Fibroblast of skin of left biceps (primary cell): ENCODE results near the gene B3GNT5.
"Not testable (repeated sequence)": the region's sequence is repeated elsewhere in the genome, so short reads cannot be mapped to it uniquely, and the experiment has no call there.

Source experiments
- DNase-seq, 2 experiments: peaks; one replicate each; pipeline ENCODE4 v3.0.0-alpha.2; 2013; ENCODE audit warnings: low read depth in 2 of 2

The B3GNT5 gene

DNA sequence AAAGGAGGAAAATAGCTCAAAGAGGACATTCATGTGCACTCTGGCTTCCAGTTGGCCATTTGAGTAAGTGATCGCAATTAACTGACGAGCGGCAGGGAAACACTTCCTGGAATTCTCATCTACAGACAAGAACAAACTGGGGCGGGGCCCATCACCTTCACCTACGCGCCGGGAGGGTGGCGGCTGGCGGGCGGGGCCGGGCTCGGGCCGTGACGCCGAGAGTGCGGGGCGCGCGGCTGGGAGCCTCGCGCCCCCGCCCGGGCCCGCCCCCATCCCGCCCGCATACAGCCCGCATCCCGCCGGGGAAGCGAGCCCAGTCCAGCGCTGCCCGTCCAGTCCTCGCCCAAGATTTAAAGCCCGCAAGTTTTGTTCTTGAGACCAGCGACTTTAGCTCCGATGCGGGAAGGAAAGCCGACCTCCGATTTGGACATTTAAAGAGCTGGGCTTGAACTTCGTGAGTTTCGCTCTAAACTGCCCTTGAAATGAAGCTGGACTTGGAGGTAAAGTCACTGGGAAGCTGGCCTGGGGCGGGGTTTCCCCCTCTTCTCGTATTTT lies at the start of gene B3GNT5:
Gene B3GNT5 (plus strand): TSS at position 281 of the 555 bp plus-strand sequence. CDS start 16,546 bp downstream, outside the sequence.
- no peak for DNase-seq

- no peak for DNase-seq
Measured at GRCh38 chr3:183203670-183204069, 49.4 kb upstream of the B3GNT5 start.

DNA sequence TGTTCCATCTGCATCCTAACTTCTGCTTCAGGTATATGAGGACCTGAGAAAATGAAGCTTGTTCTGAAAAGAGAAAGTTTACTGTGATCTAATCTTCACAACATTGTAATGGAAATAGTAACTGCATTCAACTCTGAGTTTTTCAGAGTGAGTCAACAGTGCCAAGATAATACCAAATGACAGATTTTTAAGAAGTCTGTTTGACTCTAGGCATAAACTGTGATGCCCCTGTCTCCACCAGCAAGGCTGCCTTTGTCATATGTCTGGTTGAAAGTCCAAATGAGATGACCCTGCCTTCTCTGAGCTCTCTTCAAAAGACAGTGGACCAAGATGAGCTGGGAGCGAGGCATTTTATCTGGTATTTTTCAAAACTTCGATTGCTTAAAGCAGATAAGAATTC lies 44.8 kb upstream of the B3GNT5 start:
- DNase-seq: no peak

GRCh38 chr3:183208800-183209199 lies 44.3 kb upstream of the B3GNT5 start:
- no peak for DNase-seq

GRCh38 chr3:183210341-183210740 lies 42.7 kb upstream of the B3GNT5 start:
- DNase-seq: no peak

DNA sequence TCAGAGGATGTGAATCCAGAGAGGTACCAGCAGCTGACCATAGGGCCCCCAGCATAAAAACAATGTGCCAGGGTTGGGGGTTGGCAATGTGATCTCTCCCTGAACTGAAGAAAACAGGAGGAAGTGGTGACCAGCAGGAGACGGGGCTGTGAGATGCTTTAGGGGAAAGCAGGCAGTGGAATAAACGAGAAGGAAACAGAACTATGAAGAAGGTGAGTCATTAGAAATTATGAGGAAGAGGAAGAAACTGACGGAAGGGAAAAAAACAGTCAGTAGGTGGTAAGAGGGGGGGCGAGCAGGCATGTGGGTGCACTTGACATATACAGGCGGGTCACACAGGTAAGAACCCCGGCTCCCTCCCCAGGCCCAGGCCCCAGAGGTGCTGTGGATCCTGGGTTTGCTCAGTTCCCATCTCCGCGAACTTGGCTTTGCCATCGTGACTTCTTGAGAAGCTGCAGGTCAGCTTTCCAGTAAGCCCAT lies 42.2 kb upstream of the B3GNT5 start:
- no peak for DNase-seq

DNA sequence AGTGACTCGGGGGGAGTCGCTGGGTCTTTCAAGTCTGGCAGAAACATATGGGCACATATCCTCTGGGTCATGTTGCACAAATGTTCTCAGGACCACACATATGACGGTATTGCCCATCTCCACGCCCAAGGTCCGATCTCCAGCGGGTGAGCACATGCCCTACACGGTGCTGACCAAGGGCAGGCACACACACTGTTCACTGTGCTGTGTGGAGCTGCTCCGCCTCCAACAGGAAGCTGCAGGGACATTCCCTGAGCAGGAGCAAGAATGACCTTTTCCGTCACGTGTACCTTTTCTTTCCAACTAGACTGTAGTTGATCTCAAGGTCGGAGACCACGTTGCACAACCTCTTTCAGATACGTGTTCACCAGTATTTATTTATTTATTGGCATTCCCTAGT lies 41.7 kb upstream of the B3GNT5 start:
- DNase-seq: no peak

DNA sequence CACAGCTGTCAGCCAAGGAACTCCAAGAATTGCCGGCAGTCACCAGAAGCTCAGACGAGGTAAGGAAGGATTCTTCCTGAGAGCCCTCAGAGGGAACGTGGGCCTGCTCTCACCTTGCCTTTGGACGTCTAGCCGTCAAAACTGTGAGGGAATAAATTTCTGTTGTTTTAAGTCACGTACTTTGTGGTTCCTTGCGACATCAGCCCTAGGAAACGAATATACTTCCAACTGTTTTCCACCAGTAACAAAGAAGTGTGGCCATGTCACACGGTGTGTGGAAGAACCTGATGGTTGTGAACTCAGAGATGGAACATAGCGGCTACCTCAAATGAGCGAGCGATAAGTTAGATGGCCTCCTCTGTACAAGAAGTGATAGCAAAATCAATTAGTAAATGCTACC lies 41.0 kb upstream of the B3GNT5 start:
- no peak for DNase-seq

GRCh38 chr3:183212565-183212964 lies 40.5 kb upstream of the B3GNT5 start:
- DNase-seq: no peak

DNA sequence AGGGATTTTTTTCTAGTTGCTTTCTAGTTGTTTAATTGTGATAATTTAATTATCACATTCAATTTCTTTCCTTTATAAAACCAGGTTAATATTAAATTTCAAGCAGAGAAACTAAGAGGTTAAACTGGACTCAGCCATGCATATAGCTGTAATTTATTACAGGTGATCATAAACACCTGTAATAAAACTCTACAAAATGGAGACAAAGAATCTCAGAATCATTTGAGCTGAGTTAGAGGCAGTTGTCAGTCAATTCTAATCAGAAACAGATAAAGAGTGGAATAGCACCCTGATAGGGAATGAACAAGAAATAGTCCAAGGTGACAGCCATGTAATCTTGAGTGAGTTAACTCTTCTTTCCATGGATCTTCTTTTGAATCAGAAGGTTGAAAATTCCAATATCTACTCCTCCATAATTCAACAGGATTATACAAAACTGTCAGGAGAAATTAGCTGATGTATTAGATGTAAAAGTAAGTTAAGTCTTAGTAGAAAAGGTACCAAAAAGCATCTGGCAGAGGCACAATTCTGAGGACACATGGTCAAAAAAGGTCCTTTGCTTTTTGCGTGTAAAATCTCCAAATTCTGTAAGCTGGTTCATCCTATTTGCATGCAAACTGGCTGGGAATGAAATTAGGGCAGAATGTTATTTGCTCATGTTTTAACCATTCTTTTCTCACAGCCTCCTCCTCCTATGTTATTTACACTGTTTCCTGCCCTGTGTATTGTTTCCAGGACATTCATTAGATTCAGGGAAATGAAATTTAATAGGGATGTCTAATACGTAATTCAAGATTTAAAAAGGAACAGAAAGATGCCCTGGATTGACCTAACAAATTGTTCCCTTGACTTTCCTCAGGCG lies 39.4 kb upstream of the B3GNT5 start:
- DNase-seq: no peak

GRCh38 chr3:183214277-183214612 lies 38.8 kb upstream of the B3GNT5 start:
- DNase-seq: no peak

- DNase-seq: no peak
Measured at GRCh38 chr3:183215591-183216202, 37.4 kb upstream of the B3GNT5 start.

- no peak for DNase-seq
Measured at GRCh38 chr3:183217548-183218332, 35.3 kb upstream of the B3GNT5 start.

GRCh38 chr3:183218826-183219225 lies 34.2 kb upstream of the B3GNT5 start:
- DNase-seq: no peak

GRCh38 chr3:183220828-183221227 lies 32.2 kb upstream of the B3GNT5 start:
- DNase-seq: no peak

- no peak for DNase-seq
Measured at GRCh38 chr3:183222631-183223235, 30.3 kb upstream of the B3GNT5 start.

DNA sequence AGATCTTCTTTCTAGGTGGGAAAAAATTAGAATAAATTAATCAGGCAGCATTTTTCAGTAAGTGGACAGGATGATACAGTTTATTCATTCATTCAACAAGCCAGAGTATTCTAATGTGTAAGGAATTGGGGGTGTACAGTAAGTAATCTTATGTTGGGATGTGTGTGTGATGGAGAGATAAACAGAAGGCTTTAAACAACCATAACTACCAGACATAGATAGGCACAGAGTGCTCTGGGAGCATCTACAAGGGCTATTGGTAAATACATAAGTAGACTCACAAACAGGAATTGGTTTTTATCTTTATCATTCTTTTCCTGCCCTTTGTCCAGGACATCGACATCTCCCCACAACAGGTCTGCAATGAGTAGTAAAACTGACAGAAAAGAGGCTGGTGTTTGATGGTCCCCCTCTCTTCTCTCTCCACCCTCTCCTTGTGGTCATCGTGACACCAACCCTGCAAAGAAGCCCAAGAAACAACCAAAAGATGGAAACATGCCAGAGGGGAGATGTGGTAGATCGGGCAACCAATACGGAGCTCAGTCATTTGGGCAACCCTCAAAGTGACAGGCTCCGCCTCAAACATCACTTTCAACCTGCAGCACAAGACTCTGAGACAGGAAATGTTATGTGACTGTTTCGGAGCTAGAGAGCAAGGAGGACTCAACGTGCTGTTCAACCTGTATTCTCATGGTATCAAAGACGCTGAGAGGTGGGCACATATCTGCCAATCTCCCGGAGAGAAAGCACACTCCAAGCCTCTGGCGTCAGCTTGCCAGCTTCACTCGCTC lies 28.7 kb upstream of the B3GNT5 start:
- no peak for DNase-seq

GRCh38 chr3:183226333-183226890 lies 26.6 kb upstream of the B3GNT5 start:
- DNase-seq: no peak

DNA sequence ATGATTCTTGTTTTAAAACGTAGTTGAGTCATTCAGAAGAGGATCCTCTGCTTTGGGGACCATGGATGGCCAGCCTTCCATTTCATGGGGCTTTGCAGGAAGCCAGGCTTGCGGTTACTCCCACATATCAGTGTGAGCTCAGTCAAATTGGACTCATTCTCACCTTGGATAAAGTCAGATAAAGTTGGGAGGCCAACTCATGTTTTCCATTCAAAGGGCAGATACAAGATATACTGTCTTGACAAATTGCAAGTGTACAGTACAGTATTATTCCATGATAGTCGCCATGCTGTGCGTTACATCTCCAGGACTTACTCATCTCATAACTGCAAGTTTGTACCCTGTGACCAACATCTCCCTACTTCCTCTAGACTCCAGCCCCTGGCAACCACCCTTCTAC lies 25.5 kb upstream of the B3GNT5 start:
- no peak for DNase-seq

- DNase-seq: no peak
Measured at GRCh38 chr3:183229178-183229577, 23.9 kb upstream of the B3GNT5 start.

GRCh38 chr3:183230251-183230650 lies 22.8 kb upstream of the B3GNT5 start:
- not testable (repeated sequence) for DNase-seq
